Upper lobe of left lung (tissue), 4 donors: ENCODE data around the gene RASAL2.

Experiments
- EP300 ChIP-seq, 4 donors: sonication (generic); formaldehyde crosslinking; IDR thresholded peaks; one replicate each; pipeline ENCODE4 v1.5.1; 2017; ENCODE audit warnings: antibody characterized with exemption in 4 of 4, control low read depth in 2 of 4
- POLR2A ChIP-seq, 4 donors: fragments of 450-650 bp; IDR thresholded peaks; one replicate each; pipeline ENCODE4 v1.5.1; 2016 to 2017; ENCODE audit warnings: antibody characterized with exemption in 4 of 4, mild to moderate bottlenecking in 2 of 4
- POLR2AphosphoS5 ChIP-seq, 2 donors: sonication (generic); formaldehyde crosslinking; IDR thresholded peaks; one replicate each; pipeline ENCODE4 v1.5.1; 2017; ENCODE audit warnings: antibody characterized with exemption in 2 of 2
- TF ChIP-seq, protein P1 (sequence below), 6 experiments: fragments of 450-650 bp in 4 of 6; fragments of 200-600 bp in 2 of 6; sonication (generic) in 2 of 6; IDR thresholded peaks; one replicate each; pipeline ENCODE4 v1.5.1; 2016 to 2019; ENCODE audit warnings: antibody characterized with exemption in 6 of 6

DNA sequence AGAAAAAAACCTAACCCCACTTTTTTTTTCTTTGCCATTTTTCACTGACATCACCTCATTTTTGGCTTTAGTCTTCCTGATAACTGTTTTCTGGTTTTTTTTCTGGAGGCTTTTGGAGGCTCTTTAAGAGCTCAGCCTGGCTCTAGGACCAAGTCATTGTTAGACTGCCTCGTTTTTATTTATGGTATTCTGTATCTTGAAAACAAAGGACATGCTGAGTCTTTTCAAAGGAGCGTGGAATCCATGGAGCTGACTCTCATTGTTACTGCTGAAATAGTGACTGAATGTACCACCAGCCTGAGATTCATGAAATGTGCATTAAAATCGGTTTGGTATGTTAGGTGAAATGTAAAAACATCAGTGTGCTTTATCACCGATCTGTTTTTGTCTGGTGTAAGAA lies 28.0 kb downstream of the RASAL2 start:
- TF ChIP-seq, protein P1, sequence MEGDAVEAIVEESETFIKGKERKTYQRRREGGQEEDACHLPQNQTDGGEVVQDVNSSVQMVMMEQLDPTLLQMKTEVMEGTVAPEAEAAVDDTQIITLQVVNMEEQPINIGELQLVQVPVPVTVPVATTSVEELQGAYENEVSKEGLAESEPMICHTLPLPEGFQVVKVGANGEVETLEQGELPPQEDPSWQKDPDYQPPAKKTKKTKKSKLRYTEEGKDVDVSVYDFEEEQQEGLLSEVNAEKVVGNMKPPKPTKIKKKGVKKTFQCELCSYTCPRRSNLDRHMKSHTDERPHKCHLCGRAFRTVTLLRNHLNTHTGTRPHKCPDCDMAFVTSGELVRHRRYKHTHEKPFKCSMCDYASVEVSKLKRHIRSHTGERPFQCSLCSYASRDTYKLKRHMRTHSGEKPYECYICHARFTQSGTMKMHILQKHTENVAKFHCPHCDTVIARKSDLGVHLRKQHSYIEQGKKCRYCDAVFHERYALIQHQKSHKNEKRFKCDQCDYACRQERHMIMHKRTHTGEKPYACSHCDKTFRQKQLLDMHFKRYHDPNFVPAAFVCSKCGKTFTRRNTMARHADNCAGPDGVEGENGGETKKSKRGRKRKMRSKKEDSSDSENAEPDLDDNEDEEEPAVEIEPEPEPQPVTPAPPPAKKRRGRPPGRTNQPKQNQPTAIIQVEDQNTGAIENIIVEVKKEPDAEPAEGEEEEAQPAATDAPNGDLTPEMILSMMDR (IDR thresholded peaks at IDR 0.05): no peak
- no peak for TF ChIP-seq POLR2A (IDR thresholded peaks at IDR 0.05)
- no peak for TF ChIP-seq EP300 (IDR thresholded peaks at IDR 0.05)
- no peak for TF ChIP-seq POLR2AphosphoS5 (IDR thresholded peaks at IDR 0.05)
